ENCODE results near the gene ZCCHC8. TPM values are rescaled to one million over a fixed set of nuclear protein-coding genes. Genes with fewer than 3 reads are reported as not detected.
"Not testable (repeated sequence)": the region's sequence is repeated elsewhere in the genome, so short reads cannot be mapped to it uniquely, and the experiment has no call there.

ZCCHC8 gene
- total and polyA plus RNA-seq, 2 donors (not counting 3 experiments of a cell fraction or from before 2014, with no cell fraction given): 10.0 to 24.4 TPM

GRCh38 chr12:122438822-122439221 lies 61.9 kb downstream of the ZCCHC8 start:
- H3K9me1 ChIP-seq (replicated peaks; ENCODE audit: control insufficient read depth, extremely low read depth, insufficient read depth, low read length); H2AFZ ChIP-seq (ENCODE audit: low read depth, low read length); H3K9me3 ChIP-seq (replicated peaks; ENCODE audit: control insufficient read depth, insufficient read depth, low read length); H3K27ac ChIP-seq (ENCODE audit: insufficient read depth, low read depth, low read length); H3K4me1 ChIP-seq (ENCODE audit: control insufficient read depth, extremely low read depth, insufficient read depth, low read length); H3K9ac ChIP-seq (replicated peaks; ENCODE audit: extremely low read depth, insufficient read depth, low read length); H3K79me2 ChIP-seq (ENCODE audit: control insufficient read depth, insufficient read depth, low read length); intact Hi-C loops (cut with micrococcal nuclease); H3K4me3 ChIP-seq (replicated peaks in 1 of 3; ENCODE audit: insufficient read depth in 1 of 3, low read depth in 1 of 3, low read length in 3 of 3); H3K36me3 ChIP-seq (ENCODE audit: control insufficient read depth in 2 of 2, extremely low read depth in 1 of 2, insufficient read depth in 2 of 2, low read length in 2 of 2); dilution Hi-C loops (cut with MboI; ENCODE audit: extremely low pct_ligation_motif_present, low sequenced_read_pairs); H3K4me2 ChIP-seq (ENCODE audit: insufficient read depth, low read length); DNase-seq (ENCODE audit: low read depth, low spot score); H3K27me3 ChIP-seq (ENCODE audit: control insufficient read depth in 2 of 2, insufficient read depth in 2 of 2, low read length in 2 of 2); BruUV-seq (replicated peaks); FAIRE-seq; H4K20me1 ChIP-seq (replicated peaks; ENCODE audit: control insufficient read depth, extremely low read depth, insufficient read depth, low read length): not testable (repeated sequence)
- CTCF ChIA-PET: interaction anchor here (0.6 to 2.1 kb wide), 6 partner anchors 8 to 39 kb away, joined by 3 to 7 read pairs (median 3); no protein-coding TSS in a partner anchor
- POLR2A ChIA-PET: interaction anchor here (0.6 kb wide), 1 partner anchor 314 kb away, joined by 3 read pairs; no protein-coding TSS in a partner anchor

GRCh38 chr12:122437656-122438121 lies 63.0 kb downstream of the ZCCHC8 start:
- H3K4me3 ChIP-seq (replicated peaks in 1 of 3; ENCODE audit: insufficient read depth in 1 of 3, low read depth in 1 of 3, low read length in 3 of 3): no peak overlapping the region
- no peak overlapping the region for H3K9ac ChIP-seq (replicated peaks; ENCODE audit: extremely low read depth, insufficient read depth, low read length)
- TF ChIP-seq GATA2 (IDR thresholded peaks at IDR 0.05; ENCODE audit: insufficient read depth, insufficient read length, low read depth, low read length) (no peak), JUN (IDR thresholded peaks at IDR 0.05; ENCODE audit: borderline replicate concordance, insufficient read depth, insufficient read length, low read depth) (no peak), FOS (IDR thresholded peaks at IDR 0.05; ENCODE audit: borderline replicate concordance, insufficient read depth, low read length) (no peak), EZH2 (IDR thresholded peaks at IDR 0.05; ENCODE audit: borderline replicate concordance, low read depth, low read length, severe bottlenecking) (no peak), MAX (IDR thresholded peaks at IDR 0.05; ENCODE audit: insufficient read depth, insufficient read length) (no peak), POLR2AphosphoS5 (IDR thresholded peaks at IDR 0.05; ENCODE audit: insufficient read depth, low read depth, low read length) (no peak), MYC (IDR thresholded peaks at IDR 0.05; ENCODE audit: low read depth, low read length) (no peak), POLR2A (IDR thresholded peaks at IDR 0.05; ENCODE audit: low read depth, low read length) (no peak)
- TF ChIP-seq, protein P1, sequence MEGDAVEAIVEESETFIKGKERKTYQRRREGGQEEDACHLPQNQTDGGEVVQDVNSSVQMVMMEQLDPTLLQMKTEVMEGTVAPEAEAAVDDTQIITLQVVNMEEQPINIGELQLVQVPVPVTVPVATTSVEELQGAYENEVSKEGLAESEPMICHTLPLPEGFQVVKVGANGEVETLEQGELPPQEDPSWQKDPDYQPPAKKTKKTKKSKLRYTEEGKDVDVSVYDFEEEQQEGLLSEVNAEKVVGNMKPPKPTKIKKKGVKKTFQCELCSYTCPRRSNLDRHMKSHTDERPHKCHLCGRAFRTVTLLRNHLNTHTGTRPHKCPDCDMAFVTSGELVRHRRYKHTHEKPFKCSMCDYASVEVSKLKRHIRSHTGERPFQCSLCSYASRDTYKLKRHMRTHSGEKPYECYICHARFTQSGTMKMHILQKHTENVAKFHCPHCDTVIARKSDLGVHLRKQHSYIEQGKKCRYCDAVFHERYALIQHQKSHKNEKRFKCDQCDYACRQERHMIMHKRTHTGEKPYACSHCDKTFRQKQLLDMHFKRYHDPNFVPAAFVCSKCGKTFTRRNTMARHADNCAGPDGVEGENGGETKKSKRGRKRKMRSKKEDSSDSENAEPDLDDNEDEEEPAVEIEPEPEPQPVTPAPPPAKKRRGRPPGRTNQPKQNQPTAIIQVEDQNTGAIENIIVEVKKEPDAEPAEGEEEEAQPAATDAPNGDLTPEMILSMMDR (IDR thresholded peaks at IDR 0.05; ENCODE audit: extremely low read depth in 1 of 2, insufficient read depth in 1 of 2, low read depth in 1 of 2, low read length in 2 of 2): no peak
- no peak overlapping the region for H3K4me2 ChIP-seq (ENCODE audit: insufficient read depth, low read length)
- dilution Hi-C loops (cut with MboI; ENCODE audit: extremely low pct_ligation_motif_present, low sequenced_read_pairs) (no loop called here), intact Hi-C loops (cut with micrococcal nuclease) (no loop called here)
- H3K9me1 ChIP-seq (replicated peaks; ENCODE audit: control insufficient read depth, extremely low read depth, insufficient read depth, low read length): no peaks in the 10 kb centered on the region
- no peaks in the 10 kb centered on the region for H3K9me3 ChIP-seq (replicated peaks; ENCODE audit: control insufficient read depth, insufficient read depth, low read length)
- no peak overlapping the region for H3K27ac ChIP-seq (ENCODE audit: insufficient read depth, low read depth, low read length)
- no TSS peak for BruUV-seq (replicated peaks)
- DNase-seq (ENCODE audit: low read depth, low spot score) (no peak), FAIRE-seq (no peak)
- ChIA-PET POLR2A (no interaction called here), CTCF (interaction anchor here (1.0 kb wide), 1 partner anchor 25 kb away, joined by 3 read pairs; no protein-coding TSS in a partner anchor)
- no peaks in the 10 kb centered on the region for H3K79me2 ChIP-seq (ENCODE audit: control insufficient read depth, insufficient read depth, low read length)
- H3K4me1 ChIP-seq (ENCODE audit: control insufficient read depth, extremely low read depth, insufficient read depth, low read length): no peaks in the 10 kb centered on the region
- H3K36me3 ChIP-seq (ENCODE audit: control insufficient read depth in 2 of 2, extremely low read depth in 1 of 2, insufficient read depth in 2 of 2, low read length in 2 of 2): no peaks in the 10 kb centered on the region
- H2AFZ ChIP-seq (ENCODE audit: low read depth, low read length): no peak overlapping the region
- no peaks in the 10 kb centered on the region for H3K27me3 ChIP-seq (ENCODE audit: control insufficient read depth in 2 of 2, insufficient read depth in 2 of 2, low read length in 2 of 2)
- H4K20me1 ChIP-seq (replicated peaks; ENCODE audit: control insufficient read depth, extremely low read depth, insufficient read depth, low read length): no peaks in the 10 kb centered on the region
